Femur (tissue), 1 donor: ENCODE measurements around the gene ANKRD65.
"Not testable (repeated sequence)": the region's sequence is repeated elsewhere in the genome, so short reads cannot be mapped to it uniquely, and the experiment has no call there.

Source experiments
- DNase-seq: peaks from one replicate; pipeline ENCODE4 v3.0.0-alpha.2; 2017

The ANKRD65 gene

DNA sequence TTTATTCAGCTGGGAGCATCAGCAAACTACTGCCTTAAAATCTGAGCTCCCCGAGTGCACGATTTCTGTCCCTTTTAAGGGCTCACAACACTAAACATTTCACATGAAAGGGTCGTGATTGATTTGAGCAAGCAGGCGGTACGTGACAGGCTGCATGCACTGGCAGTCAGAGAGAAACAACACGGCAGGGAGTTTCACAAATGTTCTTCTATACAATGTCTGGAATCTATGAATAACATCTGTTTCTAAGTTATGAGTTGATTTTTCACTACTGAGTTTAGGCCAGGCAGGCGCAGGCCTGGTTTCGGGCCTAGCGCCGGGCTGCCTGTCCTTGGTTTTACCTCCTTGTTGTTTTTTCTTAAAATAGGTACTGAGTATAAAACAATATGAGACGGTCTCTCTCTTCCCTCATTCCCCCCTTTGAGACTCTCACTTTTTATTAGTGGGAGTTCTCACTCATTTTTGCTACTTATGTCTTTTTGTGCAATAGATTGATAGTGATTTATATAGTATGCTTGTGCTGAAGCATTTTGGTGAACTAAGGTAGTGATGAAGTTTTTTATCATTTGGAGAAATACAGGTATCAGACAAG lies 8.7 kb downstream of the ANKRD65 start:
- DNase-seq: not testable (repeated sequence)

DNA sequence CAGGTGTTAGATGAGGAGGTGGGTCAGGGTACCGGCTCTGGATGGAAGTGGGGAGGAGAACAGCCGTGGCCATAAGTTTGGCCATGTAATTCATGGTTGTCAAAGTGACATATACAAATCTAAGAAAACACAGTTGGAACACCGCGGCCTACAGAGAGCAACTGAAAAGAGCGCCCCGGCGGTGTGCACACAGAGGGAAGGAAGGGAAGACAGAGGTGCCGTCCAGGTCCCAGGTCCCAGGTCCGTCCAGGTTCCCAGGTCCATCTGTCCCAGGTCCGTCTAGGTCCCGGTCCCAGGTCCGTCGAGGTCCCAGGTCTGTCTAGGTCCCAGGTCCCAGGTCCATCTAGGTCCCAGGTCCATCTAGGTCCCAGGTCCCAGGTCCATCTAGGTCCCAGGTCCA lies 9.4 kb downstream of the ANKRD65 start:
- DNase-seq: no peak

DNA sequence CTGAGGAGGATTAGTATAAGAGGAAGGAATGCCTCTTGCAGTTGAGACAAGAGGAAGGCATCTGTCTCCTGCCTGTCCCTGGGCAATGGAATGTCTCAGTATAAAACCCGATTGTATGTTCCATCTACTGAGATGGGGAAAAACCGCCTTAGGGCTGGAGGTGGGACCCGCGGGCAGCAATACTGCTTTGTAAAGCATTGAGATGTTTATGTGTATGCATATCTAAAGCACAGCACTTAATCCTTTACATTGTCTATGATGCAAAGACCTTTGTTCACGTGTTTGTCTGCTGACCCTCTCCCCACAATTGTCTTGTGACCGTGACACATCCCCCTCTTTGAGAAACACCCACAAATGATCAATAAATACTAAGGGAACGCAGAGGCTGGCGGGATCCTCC lies 10.8 kb downstream of the ANKRD65 start:
- DNase-seq: not testable (repeated sequence)

DNA sequence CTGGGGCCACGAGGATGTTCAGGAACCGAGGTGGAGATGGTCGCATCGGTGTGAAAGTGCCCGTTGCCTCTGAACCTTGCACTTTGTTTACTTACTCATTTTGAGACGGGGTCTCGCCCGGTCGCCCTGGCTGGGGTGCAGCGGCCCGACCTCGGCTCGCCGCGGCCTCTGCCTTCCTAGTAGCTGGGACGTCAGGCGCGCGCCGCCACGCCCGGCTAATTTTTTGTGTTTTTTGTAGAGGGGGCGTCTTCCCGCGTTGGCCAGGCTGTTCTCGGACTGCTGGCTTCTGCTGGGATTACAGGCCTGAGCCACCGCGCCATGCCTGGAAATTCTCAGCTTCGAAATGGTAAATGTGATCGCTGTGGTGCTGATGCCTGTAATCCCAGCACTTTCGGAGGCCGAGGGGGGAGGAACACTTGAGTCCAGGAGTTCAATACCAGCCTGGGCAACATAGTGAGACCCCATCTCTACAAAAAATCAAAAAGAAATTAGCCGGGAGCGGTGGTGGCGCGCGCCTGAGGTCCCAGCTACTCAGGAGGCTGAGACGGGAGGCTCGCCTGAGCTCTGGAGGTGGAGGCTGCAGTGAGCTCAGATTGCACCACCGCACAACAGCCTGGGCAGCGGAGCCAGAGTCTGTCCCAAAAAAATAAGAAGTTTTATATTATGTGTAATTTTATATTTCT lies 13.3 kb downstream of the ANKRD65 start:
- DNase-seq: peak; percentile 32

DNA sequence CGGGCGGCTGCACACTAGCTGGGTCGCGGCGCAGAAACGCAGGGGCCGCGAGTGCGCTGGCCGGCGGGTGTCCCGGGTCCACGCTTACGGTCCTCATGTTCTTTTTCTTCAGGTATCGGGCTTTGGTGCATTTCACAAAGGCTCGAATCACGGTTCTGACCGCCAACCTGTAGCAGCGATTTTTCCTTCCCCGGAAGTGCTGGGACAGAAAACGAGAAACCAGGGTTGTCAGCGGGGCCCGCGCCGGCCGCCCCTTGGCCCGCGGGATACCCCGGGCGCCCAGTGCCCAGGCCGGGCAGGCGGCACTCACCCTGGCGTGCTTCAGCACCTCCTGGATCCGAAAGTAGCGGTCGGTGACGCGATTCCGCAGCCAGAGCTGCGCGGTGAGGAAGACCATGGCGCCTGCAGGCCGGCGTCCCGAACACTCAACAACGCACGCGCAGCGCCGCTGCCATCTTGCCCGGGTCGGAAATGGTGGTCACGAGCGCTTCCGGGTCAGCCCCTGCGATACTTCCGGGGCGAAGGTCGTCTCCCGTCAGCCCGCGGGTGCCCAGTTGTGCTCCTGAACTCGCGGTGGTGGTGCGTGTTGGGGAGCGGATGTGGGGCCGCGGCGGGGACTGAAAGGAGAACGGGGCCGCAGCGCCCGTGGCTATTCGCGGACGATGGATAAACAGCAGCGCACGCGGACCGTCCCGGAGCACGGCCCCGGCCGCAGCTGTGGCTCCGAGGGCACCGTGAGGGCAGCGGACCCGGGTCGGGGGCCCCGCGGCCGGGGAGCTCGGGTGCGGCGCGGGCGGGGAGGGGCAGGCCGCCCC lies 14.0 kb downstream of the ANKRD65 start, which contains the start of gene MRPL20:
MRPL20 (minus strand) TSS at position 473 of the 815 bp plus-strand sequence; CDS start at position 397, 76 bp downstream.
- peak; percentile 97 for DNase-seq

DNA sequence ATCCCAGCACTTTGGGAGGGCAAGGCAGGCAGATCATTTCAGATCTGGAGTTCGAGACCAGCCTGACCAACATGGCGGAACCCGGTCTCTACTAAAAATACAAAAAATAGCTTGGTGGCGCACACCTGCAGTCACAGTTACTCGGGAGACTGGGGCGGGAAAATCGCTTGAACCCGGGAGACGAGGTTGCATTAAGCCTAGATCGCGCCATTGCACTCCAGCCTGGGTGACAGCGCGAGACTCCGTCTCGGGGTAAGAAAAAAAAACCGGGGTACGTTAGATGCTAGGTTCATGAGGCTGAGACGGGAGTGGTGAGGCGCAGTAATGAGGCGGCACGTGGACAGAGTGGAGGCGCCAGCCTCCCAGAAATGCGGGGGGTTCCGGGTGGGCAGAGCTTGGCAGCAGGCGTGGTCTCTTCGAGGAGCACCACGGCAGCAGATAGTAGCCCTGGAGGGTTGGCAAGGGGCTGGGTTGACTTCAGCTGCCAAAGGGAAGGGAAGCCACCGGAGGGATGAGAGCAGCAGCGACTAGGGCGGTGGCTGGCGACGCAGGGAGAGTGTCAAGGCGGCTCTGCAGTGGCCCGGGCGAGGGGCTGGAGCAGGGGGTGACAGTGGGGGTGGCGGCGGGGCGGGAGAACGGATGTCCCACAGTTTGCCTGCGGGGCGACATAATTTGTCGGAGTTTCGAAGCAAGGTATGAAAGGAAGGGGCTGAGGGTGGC lies 14.8 kb downstream of the ANKRD65 start:
- peak; percentile 31 for DNase-seq

DNA sequence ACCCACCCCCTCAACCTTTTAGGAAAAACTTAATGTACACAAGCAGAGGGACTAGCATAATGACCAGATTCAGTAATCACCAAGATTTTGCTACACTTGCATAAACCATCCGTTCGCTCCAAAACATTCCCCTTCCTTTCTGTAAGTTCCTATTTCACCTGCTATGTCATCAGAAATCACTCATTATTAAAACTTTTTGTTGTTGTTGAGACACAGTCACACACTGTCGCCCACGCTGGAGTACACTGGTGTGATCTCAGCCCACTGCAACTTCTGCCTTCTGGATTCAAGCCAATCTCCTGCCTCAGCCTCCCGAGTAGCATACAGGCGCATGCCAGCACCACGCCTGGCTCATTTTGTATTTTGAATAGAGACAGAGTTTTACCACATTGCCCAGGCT lies 17.4 kb downstream of the ANKRD65 start:
- no peak for DNase-seq

DNA sequence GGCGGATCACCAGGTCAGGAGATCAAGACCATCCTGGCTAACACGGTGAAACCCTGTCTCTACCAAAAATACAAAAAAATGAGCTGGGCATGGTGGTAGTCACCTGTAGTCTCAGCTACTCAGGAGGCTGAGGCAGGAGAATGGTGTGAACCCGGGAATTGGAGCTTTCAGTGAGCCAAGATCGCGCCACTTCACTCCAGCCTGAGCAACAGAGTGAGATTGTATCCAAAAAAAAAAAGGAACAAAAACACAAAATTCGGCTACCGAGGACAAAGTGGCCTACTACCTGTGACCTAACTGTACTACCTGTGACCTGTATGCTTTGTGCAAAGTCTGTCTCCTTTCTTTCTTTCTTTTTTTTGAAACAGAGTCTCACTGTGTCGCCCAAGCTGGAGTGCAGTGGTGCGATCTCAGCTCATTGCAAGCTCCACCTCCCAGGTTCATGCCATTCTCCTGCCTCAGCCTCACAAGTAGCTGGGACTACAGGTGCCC lies 18.1 kb downstream of the ANKRD65 start:
- DNase-seq: not testable (repeated sequence)

DNA sequence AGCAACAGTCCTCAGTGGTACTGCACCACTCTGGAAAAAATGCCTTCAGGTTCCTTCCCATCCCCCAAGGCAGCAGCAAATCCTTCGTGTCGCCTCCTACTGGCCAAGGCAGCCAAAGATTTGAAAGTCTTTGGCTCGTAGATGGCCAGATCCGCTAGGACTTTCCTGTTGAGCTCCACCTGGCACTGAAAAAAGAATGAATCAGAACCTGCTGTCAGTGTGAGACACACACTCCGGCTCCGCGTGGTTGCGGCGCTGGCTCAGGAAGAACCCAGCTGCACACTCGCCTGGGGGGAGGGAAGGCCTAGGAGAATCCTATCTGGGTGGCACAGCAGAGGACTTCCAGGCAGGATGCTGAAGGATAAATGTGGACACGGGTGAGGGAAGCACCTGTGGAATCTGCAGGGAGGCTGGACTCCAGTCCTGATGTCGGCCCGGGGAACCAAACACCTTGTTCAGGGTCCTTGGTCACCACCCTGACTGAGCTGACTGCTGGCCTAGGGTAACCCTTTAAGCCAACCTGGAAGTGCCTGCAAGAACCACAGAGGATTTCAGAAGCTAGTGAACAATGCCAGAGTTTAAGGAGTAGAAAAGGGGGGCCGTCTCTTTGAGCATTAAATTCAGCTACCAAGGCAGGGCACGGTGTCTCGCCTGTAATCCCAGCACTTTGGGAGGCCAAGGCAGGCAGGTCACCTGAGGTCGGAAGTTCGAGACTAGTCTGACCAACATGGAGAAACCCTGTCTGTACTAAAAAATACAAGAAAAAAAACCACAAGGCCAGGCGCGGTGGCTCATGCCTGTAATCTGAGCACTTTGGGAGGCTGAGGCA lies 18.8 kb downstream of the ANKRD65 start:
- DNase-seq: no peak

DNA sequence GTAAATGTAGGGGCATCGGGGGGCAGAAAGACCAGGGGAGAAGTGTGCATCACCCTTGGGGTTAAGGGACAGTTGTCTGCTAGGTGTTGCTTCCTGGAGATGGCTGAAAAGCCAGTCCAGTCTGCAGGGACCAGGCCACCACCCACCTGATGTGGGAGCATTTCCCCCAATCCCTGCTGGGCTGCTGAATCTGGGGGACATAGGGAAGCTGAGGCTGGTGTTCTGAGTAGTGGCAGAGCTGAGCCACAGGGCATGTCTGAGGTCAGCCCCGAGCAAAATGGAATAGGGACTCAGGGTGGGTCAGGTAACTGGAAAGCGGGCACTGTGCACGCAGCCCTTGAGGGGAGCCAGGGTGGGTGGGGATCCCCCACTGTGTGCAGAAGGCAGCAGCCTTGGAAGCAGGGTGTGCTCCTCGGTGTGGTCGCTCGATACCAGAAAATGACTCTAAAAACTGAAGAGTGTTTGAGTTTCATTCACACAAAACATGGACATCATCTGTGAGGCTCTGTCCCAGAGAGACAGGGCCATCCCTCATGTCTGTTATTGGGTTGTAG lies 19.5 kb downstream of the ANKRD65 start:
- DNase-seq: no peak

DNA sequence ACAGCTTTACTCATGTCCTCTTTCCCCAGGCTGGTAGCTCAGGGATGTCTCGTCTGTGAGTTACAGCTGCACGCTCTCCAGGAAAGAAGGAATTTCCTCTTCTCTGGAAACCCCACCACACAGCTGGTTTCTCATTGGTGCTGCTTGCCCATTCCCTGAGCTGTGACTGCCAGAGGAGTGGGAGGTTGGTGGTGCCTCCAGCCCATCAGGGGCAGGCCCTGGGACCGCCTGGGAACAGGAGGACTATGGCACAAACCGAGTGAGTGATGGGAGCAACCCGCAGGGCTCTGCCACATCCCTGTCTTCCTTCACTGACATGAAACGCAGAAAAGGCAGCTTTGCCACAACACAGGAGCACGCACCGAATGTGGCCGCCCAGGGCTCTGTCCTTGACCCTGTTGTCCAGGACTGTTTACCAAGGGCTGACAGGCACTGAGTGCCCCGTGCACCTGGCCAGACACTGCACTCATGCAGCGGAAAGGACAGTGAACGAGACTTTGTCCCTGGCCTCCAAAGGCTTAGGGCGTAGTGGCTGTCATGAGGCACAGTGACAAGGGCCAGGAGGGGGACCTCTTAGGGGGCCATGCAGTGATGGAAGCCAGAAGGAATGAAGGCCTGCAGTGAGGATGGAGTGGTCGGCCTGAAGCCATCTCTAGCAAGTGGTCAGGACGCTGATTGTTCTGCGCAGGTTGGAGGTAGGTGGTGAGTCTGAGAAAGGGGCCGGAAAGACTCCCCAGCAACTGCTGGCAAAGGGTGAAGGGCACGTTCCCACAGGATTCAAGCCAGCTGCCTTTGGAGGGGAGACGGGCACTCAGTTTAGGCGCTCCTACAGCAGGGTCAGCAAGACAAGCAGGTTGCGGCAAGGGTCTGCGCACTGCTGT lies 20.3 kb downstream of the ANKRD65 start:
- DNase-seq: no peak

DNA sequence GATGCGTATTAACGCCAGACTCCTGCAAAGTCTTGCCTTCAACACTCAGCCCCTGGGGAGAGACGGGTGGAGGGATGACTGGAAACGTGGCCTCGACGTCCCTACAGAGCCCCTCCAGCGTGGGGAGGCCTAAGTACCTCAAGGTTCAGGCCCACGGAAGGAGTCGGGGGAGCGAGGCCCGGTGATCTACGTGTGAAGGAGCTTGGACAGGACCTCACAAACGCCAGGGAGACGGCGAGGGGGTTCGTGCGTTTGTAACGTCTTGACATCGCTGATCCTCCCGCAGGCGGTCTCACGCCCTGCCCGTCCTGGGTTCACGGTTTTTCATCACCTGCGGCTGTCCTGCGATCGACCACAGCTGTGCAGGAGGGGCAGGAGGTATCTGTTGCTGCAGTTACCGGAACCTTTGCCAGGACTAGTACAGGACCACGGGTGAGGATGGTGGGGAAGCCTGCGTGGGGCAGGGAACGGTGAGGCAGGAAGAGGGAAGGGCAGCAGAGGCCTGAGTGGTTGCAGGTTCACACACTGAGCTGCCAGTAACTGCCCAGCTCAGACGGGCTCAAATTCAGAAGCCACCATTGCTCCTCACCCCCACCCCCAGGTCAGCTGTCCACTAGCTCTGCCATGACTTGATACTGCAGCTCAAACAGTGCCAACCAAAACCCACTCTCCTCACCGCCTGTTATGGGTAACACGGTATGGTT lies 21.1 kb downstream of the ANKRD65 start:
- DNase-seq: no peak

DNA sequence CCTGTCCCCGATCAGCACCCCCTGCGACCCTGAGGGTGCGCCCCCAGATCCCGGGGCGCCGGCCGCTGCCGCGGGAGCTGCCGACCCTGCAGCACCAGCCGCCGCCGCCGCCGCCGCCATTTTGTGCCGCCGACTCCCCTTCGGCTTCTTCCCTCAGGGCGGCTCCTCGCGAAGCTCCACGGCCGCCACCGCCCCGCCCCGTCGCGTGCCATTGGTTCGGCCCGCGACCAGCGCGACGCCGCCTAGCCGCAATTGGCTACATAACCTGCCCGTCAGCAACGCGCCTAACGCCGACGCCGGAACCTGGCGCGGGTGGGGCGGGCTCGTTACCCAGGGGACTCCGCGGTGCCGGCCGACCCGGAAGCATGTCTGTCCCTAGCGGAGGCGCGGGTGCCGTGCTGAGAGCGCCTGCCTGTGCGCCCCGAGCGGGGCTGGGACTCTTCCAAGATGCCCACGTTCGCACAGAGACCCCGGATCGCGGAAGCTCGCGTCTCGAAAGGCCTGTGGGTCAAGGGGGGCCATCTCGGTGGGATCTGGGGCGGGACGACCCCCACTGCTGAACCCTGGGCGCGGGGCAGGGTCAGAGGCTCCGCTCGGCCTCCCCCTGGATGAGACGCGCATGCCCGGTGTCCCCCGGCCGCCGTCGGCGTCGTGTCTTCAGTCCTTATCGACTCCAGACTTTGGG lies 21.7 kb downstream of the ANKRD65 start, which contains the start of gene CCNL2:
CCNL2 (minus strand) TSS at position 149 of the 685 bp plus-strand sequence; CDS start at position 120, 29 bp downstream.
- peak; percentile 99 for DNase-seq

DNA sequence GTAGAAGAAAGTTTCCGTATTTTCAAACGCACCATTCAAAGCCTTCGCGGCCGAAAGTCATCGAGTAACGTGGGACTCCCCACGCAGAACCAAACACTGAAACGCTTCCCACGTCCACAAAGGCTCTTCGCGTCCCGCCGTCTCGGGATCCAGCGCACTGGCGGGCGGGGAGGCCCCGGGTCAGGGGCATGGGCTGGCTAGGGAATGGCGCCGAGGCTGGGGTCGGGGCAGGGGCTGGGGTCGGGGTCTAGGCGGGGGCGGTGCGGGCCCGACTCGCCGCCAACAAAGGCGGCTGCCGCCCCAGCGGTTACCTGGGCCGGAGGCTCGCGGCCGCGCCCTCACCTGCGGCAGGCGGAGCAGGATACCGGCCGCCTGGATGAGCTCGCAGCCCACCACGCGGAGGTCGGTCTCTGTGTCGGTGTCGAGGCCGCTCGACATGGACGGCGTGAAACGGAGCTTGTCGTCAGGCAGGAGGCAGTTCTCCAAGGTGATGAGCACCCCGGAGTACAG lies 22.3 kb downstream of the ANKRD65 start:
- DNase-seq: no peak

DNA sequence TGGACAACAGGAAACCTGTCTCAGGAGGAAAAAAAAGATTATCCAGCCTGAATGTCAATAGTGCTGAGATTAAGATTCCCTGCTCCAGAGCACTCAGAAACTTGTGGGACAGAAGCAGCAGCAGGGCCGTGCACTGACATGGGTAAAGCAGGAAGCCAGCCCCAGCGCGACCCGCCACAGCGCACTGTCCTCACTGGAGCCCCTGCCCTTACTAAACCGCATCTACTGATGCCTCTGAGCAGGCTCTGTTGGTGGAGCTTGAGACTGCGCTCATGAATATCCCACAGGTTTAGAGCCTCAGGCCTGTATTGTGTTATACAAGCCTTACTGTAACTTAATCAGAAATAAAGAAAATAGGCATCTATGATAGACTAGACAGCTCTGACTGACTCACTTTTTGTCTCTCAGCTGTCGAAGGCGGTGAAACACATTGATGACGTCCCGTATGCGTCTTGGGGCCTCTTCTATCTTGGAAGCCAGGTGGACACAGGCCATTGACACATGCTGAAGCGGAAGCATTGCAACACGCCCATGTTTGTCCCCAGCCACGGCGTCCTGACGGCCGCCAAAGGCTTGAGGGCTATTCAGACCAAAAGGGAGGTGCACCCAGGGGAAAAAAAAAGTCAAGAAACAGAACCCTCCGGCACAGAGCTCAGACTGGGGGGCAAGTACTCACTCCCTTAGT lies 23.1 kb downstream of the ANKRD65 start:
- no peak for DNase-seq

DNA sequence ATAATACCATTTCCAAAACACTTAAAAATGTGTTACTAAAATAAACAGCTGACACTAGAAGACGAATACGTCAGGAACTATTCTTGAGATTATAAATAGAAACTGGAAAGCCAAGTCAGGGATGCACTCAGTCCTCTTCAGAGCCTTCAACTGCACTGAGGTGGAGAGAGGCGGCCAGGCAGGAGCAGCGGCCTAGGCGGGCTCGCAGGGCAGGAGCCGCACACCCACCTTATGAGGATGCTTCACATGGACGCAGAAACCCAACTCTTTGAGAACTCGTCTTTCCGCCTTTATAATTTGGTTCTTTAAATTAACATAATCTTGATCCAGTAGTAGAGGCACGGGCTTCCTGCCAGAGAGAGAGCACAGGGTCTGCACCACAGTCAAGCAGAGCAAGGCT lies 25.9 kb downstream of the ANKRD65 start:
- no peak for DNase-seq

DNA sequence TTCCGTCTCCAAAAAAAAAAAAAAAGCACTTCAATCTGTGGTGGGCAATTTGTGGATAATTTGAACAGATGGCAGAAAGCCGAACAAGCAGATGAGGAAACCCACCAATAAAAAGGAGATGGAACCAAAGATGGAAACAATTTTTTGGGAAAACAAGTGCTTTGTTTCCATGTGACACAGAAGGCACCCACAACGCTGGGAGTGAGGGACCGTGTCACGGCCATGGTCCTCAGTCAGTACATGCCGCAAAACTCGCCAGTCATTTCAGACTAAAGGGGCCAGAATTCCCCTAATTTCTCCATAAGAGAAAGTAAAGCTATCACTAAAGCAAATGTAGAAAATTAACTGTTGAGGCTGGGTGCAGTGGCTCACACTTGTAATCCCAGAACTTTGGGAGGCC lies 27.0 kb downstream of the ANKRD65 start:
- no peak for DNase-seq

DNA sequence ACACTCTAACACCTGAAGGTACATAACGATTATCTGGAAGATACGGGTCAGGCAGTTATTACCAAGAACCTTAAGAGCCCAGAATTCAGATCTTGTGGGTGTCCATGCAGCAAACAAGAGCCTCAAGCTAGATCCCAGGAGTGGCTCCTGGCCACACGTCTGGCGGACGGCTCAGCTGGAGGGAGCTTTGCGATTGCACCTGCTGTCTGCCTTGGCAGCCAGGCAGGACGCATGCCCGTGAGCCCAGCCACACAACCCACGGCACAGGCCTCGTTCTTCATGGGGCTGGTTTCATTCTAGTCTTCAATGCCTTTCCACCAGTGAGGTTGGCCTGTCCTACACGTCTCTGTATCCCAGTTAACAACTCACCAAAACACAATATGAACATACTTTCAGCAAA lies 27.6 kb downstream of the ANKRD65 start:
- no peak for DNase-seq
